ENCODE data around the gene ICOS.
A peak's percentile ranks its signal among the peaks of the same experiment; 100 is the strongest.
"Not testable (repeated sequence)": the region's sequence is repeated elsewhere in the genome, so short reads cannot be mapped to it uniquely, and the experiment has no call there.

The ICOS gene

DNA sequence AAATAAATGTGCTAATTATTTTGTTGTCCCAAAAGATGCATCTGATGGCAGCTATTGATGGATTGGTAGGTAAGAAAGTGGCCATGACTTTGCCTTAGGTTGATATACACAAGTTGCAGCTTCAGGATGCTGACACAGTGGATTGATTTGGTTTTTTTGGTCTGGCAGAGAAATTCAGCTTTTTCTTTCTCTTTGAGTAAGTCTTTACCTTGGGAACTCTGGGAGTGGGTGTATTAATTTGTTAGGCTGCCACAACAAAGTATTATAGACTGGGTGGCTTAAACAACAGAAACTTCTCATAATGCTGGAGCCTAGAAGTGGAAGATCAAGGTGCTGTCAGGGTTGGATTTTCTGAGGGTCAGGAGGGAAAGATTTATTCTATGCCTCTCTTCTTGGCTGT is 19.8 kb upstream of the ICOS start:
- TF ChIP-seq, protein P1, sequence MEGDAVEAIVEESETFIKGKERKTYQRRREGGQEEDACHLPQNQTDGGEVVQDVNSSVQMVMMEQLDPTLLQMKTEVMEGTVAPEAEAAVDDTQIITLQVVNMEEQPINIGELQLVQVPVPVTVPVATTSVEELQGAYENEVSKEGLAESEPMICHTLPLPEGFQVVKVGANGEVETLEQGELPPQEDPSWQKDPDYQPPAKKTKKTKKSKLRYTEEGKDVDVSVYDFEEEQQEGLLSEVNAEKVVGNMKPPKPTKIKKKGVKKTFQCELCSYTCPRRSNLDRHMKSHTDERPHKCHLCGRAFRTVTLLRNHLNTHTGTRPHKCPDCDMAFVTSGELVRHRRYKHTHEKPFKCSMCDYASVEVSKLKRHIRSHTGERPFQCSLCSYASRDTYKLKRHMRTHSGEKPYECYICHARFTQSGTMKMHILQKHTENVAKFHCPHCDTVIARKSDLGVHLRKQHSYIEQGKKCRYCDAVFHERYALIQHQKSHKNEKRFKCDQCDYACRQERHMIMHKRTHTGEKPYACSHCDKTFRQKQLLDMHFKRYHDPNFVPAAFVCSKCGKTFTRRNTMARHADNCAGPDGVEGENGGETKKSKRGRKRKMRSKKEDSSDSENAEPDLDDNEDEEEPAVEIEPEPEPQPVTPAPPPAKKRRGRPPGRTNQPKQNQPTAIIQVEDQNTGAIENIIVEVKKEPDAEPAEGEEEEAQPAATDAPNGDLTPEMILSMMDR (IDR thresholded peaks at IDR 0.05; ENCODE audit: low read depth, low read length, missing control alignments) = no peak
- Histone ChIP-seq H3K36me3 (replicated peaks) (no peaks in the 10 kb centered on the region), H3K27me3 (replicated peaks) (no peaks in the 10 kb centered on the region), H3K27ac (no peak overlapping the region), H3K4me3 (ENCODE audit: low read depth, low read length) (no peak overlapping the region)
- no peak for DNase-seq
- in situ Hi-C loops (cut with HindIII; ENCODE audit: low pct_ligation_motif_present, low sequenced_read_pairs) = no loop called here

DNA sequence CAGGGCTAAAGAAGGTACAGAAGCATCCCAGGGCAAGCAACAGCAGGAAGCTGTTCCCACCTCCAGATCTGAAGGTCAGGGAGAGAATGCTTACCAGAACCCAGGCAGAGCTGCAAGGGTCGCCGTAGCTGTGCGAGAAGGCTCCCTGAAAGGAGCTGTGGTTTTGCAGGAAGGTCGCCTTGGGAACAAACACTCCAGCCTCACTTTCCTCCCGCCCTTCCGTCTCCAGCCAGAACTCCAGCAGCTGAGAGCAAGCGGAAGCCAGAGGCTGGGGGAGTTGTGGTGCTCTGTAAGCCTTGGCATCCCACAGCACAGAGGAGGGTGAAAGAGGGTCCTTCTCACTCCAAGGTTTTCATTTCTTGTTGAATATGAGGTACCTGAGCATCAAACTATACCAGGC is 18.3 kb upstream of the ICOS start:
- in situ Hi-C loops (cut with HindIII; ENCODE audit: low pct_ligation_motif_present, low sequenced_read_pairs) = no loop called here
- Histone ChIP-seq H3K4me3 (ENCODE audit: low read depth, low read length) (no peak overlapping the region), H3K27me3 (replicated peaks) (no peaks in the 10 kb centered on the region), H3K27ac (no peak overlapping the region), H3K36me3 (replicated peaks) (no peaks in the 10 kb centered on the region)
- TF ChIP-seq, protein P1 (IDR thresholded peaks at IDR 0.05; ENCODE audit: low read depth, low read length, missing control alignments) = no peak
- DNase-seq = no peak

DNA sequence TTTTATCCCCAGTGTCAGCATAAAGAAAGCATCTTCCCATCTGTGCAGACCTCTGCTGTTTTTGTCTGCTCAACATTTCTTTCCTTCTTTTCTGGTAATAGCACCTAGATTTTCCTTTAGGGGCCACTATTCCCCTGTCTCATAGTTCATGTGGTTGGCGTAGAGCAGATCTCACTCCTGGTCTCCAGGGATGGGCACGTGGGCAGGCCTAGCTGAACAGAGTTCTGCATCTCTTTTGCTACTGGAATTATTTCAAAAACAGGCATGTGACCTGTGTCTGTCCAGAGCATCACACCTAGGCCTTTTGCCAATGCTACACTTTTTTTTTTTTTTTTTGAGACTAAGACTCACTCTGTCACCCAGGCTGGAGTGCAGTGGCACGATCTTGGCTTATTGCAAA is 17.7 kb upstream of the ICOS start:
- in situ Hi-C loops (cut with HindIII; ENCODE audit: low pct_ligation_motif_present, low sequenced_read_pairs) = no loop called here
- TF ChIP-seq, protein P1 (IDR thresholded peaks at IDR 0.05; ENCODE audit: low read depth, low read length, missing control alignments) = no peak
- Histone ChIP-seq H3K36me3 (replicated peaks) (no peaks in the 10 kb centered on the region), H3K27ac (no peak overlapping the region), H3K4me3 (ENCODE audit: low read depth, low read length) (no peak overlapping the region), H3K27me3 (replicated peaks) (no peaks in the 10 kb centered on the region)
- no peak for DNase-seq

DNA sequence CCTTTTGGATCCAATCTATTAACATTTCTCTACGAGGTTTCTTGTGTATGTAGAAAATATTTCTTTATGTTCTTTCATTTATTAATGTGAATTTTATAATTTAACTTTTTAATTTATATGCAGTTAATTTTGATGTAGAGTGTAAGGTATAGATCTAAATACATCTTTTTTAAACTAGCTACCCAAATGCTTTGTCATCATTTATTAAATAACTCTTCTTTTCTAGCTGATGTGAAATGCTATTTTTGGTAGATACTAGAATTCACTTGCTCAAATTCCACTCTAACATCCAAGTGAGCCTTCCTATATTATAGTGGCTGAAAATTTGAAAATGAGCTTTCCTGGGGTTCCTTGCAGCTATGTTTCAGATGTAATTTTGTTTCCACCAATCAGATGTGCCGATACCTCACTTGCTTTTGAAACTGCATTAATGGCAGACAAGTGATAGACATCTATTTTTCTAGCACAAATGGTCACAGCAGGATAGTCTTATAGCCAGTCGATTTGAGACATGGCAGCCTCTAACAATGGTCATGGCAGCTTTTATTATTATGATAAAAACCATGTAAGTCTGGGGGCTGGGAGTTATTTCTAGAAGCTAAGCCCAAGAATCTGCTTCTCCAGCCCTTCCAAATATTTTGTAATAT is 10.9 kb upstream of the ICOS start:
- no peaks in the 10 kb centered on the region for H3K36me3 ChIP-seq (replicated peaks)
- TF ChIP-seq, protein P1 (IDR thresholded peaks at IDR 0.05; ENCODE audit: low read depth, low read length, missing control alignments) = no peak
- in situ Hi-C loops (cut with HindIII; ENCODE audit: low pct_ligation_motif_present, low sequenced_read_pairs) = no loop called here
- H3K4me3 ChIP-seq (ENCODE audit: low read depth, low read length) = no peak overlapping the region
- no peak for DNase-seq
- H3K27me3 ChIP-seq (replicated peaks) = no peaks in the 10 kb centered on the region
- no peak overlapping the region for H3K27ac ChIP-seq

DNA sequence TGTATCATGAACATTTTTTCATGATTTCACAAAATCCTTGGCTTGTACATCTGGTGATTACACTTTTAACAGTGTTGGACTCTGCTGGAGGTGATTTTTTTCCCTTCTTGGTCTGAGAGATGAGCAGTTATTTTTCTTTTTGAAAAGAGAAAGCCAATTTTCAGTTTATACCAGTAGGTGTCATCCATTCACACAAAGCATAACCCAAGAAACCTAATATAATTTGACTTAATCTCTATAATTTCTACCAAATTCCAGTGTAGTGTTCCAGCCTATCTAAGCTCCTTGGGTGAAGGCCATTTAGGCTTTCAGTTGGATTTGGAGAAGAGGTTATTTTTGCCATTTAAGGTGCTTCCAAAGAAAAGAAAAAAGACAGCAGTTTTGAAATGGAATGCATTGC is 7.7 kb upstream of the ICOS start:
- TF ChIP-seq, protein P1 (IDR thresholded peaks at IDR 0.05; ENCODE audit: low read depth, low read length, missing control alignments) = peak; percentile 44
- no peak overlapping the region for H3K27ac ChIP-seq
- no peaks in the 10 kb centered on the region for H3K36me3 ChIP-seq (replicated peaks)
- no peak for DNase-seq
- no peaks in the 10 kb centered on the region for H3K27me3 ChIP-seq (replicated peaks)
- H3K4me3 ChIP-seq (ENCODE audit: low read depth, low read length) = no peak overlapping the region
- in situ Hi-C loops (cut with HindIII; ENCODE audit: low pct_ligation_motif_present, low sequenced_read_pairs) = no loop called here

DNA sequence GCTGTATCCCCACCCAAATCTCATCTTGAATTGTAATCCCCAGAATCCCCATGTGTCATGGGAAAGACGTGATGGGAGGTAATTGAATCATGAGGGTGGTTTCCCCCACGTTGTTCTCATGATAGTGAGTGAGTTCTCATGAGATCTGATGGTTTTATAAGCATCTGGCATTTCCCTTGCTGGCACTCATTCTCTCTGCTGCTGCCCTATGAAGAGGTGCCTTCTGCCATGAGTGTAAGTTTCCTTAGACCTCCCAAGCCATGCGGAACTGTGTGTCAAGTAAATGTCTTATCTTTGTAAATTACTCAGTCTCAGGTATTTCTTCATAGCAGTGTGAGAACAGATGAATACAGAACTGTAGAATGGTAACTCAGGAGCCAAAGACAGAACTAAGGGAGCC is 5.3 kb upstream of the ICOS start:
- H3K27ac ChIP-seq; H3K27me3 ChIP-seq (replicated peaks); DNase-seq; in situ Hi-C loops (cut with HindIII; ENCODE audit: low pct_ligation_motif_present, low sequenced_read_pairs); H3K36me3 ChIP-seq (replicated peaks); H3K4me3 ChIP-seq (ENCODE audit: low read depth, low read length): not testable (repeated sequence)
